Endothelial cell of hepatic sinusoid (primary cell): ENCODE data around the gene DSG2.

ENCODE experiments used
- in situ Hi-C: cut with HindIII; loops from 2 replicates; pipeline ENCODE4 v1.10.0; 2017; ENCODE audit warnings: low sequenced_read_pairs

The DSG2 gene

DNA sequence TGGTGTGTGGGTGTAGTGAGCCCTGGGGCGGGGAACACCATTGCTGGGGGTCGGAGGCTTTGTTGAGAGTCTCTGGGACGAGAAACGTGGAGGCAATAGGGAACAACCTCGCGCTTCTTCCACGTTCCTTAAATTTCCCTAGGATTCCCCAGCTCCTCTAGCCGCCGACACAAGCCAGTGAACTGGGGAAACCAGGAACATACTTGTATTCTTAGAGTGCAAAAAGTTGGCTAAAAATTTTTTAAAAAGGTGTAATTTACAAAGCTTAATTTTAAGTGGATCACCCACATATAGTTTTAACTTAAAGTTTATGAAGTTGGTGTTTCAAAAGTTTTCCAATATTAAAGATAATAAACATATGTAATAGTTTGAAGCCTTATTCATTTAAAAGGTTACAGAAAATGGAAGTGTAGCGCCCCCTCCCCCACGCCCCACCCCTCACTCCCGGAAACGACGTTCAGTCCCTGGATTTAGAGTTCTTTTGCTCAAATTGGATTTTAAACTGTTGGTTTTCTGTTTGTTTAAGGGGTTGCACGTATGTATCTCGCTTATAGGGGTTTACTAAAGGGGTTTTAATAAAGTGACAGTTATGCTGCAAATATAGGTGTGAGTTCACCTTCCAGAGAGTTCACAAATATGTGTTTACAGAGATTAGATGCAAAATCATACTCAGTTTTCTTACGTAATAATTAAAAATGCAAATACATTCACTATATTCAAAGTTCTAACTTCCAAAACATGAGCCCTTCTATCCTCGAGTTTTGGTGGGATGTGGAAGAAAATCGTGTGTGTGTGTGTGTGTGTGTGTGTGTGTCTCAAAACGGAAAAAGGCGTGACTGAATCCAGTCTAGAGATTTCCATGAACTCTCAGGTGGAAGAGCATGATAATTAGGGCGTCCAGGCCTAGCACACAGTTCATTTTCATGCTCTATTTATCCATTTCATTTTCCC, 872 bp downstream of the DSG2 start:
- in situ Hi-C loops: no loop called here

DNA sequence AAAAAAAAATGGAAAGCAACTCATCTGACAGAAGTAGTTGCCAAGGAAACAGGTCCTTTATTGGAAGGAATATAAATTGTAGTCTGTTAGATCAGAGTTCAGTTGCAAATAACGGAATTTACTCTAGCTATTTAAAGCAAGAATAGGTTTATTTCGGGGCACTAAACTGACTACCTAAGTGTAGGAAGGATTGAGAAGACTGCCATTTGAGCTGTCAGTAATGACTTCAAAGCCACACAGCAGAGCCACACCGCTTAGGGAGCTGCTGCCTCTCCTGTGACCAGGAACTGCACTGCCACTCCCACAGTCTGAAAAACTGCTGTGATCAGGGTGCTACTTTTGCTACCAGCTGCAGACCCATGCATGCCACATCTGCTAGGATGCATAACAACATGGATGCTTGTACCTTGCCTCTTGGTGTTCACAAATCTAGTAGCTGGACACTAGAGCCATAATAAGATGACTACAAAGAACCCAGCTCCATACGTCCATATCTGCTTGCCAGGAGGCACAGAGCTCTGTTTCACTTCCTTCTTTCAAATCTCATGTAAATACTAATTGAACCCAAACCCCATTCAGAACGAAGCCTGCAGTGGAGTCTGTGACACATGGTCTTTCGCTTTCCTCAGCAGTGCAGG, 2.2 kb downstream of the DSG2 start:
- in situ Hi-C loops: no loop called here

GRCh38 chr18:31503011-31503410, 5.0 kb downstream of the DSG2 start:
- in situ Hi-C loops: no loop called here

DNA sequence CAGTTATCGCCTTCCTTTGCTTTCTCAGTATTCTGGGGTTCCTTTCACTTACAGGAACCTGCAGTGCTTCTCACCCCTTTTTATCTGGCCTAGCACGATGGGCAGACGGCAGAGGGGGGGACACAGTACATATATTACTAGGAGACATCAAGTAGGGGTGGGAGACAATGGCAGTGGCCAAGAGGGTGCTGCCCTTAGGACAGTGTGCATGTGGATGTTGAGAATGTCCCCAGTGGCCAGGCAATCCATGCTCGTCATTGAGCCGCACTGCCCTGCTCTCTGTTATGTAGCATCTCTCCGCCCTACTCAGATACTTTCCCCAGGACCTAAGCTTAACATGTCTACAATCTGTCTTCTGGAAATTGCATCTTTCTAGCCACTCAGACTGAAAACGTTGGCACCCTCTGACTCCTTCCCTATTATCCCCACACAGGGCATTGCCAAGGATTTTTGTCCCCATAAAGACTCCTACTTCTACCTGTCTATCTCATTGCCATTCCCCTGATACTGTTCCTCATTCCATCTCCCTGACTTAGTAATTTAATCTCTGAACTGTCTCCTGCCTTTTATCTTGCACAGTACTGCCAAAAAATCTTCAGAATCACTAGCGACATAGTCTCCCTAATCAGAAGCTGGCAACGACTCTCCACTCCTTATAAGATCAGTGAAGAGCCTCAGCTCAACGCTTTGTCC, 6.6 kb downstream of the DSG2 start:
- in situ Hi-C loops: loop anchor here (5.0 kb wide), 1 partner anchor 102 kb away; no protein-coding TSS in a partner anchor

DNA sequence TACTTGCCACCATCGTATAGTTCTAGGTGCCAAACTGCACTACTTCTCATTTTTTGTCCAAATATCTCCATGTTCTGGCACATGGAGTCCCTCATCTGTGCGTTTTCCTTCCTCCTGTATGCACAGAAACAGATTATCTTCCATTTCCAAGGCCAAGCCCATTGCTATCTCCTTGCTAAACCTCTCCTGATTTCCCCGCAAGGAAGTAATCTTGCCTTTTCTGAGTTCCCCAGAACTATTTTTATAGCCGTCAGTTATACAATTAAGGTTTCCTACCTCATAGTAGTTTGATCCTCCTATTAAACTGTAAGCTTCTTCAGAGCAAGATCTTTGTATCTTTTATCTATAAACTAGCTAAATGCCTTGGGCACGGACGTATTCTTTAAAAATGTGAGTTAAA, 7.2 kb downstream of the DSG2 start:
- in situ Hi-C loops: loop anchor here (5.0 kb wide), 1 partner anchor 103 kb away; no protein-coding TSS in a partner anchor

DNA sequence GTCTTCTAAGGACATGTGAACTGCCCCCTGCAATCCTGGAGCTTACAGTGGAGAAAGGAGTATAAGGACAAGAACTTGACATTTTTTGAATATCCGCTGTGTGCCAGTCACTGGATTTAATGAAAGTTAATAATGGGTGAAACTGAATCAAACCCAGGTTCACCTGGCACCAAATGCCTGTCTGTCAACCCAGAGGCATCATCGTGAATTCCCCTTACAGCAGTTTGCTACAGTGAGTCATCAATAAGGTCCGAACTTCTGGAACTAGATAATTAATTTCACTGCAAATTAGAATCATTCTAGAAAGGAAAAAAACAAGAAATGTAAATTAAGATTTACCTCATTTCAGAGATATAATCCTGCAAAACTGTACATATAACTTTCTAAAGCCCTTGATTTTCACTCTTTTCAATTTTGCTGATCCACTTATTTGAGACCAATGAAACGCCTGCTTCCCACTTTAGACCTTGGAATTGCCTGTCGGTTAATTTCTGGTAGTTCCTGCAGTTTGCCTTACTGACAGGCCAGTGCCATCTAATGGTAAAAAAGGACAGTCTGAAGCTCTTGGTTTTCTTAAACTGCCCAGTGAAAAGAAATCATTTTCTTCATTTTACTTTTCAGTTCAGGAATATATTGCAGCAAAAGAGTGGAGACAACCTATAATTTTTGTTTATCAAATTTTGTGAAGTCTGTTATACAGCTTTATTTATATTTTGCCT, 8.2 kb downstream of the DSG2 start:
- in situ Hi-C loops: loop anchor here (5.0 kb wide), 1 partner anchor 104 kb away; no protein-coding TSS in a partner anchor

DNA sequence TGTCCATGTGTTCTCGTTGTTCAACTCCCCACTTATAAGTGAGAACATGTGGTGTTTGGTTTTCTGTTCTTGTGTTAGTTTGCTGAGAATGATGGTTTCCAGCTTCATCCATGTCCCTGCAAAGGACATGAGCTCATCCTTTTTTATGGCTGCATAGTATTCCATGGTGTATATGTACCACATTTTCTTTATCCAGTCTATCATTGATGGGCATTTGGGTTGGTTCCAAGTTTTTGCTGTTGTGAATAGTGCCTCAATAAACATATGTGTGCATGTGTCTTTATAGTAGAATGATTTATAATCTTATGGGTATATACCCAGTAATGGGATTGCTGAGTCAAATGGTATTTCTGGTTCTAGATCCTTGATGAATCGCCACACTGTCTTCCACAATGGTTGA, 9.1 kb downstream of the DSG2 start:
- in situ Hi-C loops: loop anchor here (5.0 kb wide), 1 partner anchor 105 kb away; no protein-coding TSS in a partner anchor

GRCh38 chr18:31508781-31509180, 10.8 kb downstream of the DSG2 start:
- in situ Hi-C loops: loop anchor here (5.0 kb wide), 1 partner anchor 106 kb away; no protein-coding TSS in a partner anchor

GRCh38 chr18:31509571-31509970, 11.6 kb downstream of the DSG2 start:
- in situ Hi-C loops: loop anchor here (5.0 kb wide), 1 partner anchor 107 kb away; no protein-coding TSS in a partner anchor

- in situ Hi-C loops: no loop called here
Observed at GRCh38 chr18:31510319-31510718, 12.3 kb downstream of the DSG2 start.

- in situ Hi-C loops: no loop called here
Observed at GRCh38 chr18:31511098-31511497, 13.1 kb downstream of the DSG2 start.

GRCh38 chr18:31512203-31512764, 14.3 kb downstream of the DSG2 start:
- in situ Hi-C loops: no loop called here

- in situ Hi-C loops: no loop called here
Observed at GRCh38 chr18:31513189-31513935, 15.4 kb downstream of the DSG2 start.

DNA sequence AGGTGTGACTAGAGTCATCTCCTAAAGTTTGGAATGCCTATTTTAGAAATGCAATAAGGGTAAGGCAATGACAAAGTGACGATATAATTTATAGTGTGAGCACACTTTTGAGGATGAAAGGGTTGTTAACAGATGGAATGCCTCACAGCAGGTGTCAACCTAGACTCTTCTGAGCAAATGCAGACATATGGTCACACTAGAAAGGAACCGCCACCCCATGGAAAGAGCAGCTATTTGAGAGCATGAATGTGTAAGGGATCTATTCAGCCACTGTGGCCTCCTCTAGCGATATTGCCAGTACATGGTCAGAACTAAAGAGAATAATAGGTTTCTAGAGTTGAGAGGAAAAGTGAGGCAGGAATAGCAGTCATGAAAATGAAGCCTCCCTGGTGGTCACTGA, 18.5 kb downstream of the DSG2 start:
- in situ Hi-C loops: no loop called here

- in situ Hi-C loops: no loop called here
Observed at GRCh38 chr18:31526374-31526773, 28.4 kb downstream of the DSG2 start.

- in situ Hi-C loops: no loop called here
Observed at GRCh38 chr18:31533236-31533635, 35.3 kb downstream of the DSG2 start.

- in situ Hi-C loops: no loop called here
Observed at GRCh38 chr18:31538837-31539236, 40.9 kb downstream of the DSG2 start.

DNA sequence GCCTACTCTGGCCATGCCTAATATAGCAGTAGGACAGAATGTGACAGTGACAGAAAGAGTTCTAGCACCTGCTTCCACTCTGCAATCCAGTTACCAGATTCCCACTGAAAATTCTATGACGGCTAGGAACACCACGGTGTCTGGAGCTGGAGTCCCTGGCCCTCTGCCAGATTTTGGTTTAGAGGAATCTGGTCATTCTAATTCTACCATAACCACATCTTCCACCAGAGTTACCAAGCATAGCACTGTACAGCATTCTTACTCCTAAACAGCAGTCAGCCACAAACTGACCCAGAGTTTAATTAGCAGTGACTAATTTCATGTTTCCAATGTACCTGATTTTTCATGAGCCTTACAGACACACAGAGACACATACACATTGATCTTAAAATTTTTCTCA, 48.5 kb downstream of the DSG2 start:
- in situ Hi-C loops: no loop called here

DNA sequence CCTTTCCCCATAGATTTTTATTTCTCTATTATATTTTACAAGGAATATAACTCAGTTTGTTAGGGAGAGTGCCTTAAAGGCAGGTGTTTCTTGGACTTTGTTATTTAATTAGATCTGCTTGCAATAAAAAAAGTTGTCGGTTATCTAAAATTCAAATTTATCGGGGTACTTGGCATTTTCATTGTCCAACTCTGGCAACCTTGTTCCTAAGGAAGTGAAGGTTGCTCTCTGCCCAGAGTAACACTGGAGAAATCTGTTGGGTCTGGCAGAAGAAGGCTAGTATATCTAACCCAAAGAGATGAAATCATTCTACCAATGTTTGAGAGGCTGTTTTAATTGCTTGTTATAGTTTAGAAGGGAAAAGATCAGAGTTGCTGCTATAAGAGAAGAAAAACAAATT, 50.9 kb downstream of the DSG2 start:
- in situ Hi-C loops: no loop called here

DNA sequence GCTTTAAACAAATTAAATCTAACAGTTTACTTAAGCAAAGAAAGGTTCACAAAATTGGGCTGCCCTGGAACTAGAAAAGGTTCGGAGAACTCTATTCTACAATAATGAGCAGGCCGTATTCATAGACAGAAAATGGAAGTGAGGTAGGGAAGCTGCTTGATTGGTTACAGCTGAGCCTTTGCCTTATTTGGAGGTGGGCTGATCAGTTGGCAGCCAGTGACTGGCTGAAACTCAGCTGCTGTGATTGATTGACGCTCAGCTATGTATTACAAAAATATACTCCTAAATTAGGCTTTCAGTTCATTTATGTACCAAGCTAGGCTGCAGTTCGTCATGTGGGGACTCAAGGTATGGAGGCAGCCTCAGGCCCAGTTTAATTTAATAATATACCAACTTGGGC, 51.4 kb downstream of the DSG2 start:
- in situ Hi-C loops: no loop called here
